GM10847 (cell line): ENCODE measurements around the gene CCNQ.

ENCODE experiments used
- POLR2A ChIP-seq: IDR thresholded peaks from 2 replicates; pipeline ENCODE4 v1.6.1; 2011; ENCODE audit not compliant: insufficient read length; ENCODE audit errors: extremely low read depth

CCNQ gene

GRCh38 chrX:153556767-153557166 is 42.2 kb downstream of the CCNQ start:
- no peak for TF ChIP-seq POLR2A

GRCh38 chrX:153554519-153555167 is 44.3 kb downstream of the CCNQ start:
- no peak for TF ChIP-seq POLR2A

GRCh38 chrX:153551135-153551534 is 47.8 kb downstream of the CCNQ start:
- TF ChIP-seq POLR2A, result no peak

- TF ChIP-seq POLR2A, result no peak
These were observed 49.1 kb downstream of the CCNQ start for GRCh38 chrX:153549807-153550206.

GRCh38 chrX:153549231-153549630 is 49.7 kb downstream of the CCNQ start:
- TF ChIP-seq POLR2A, result no peak

- TF ChIP-seq POLR2A, result no peak
These were observed 51.7 kb downstream of the CCNQ start for GRCh38 chrX:153547195-153547594.

- TF ChIP-seq POLR2A, result no peak
These were observed 52.6 kb downstream of the CCNQ start for GRCh38 chrX:153546386-153546785.

- TF ChIP-seq POLR2A, result no peak
These were observed 54.2 kb downstream of the CCNQ start for GRCh38 chrX:153544727-153545126.

GRCh38 chrX:153539979-153540358 is 59.0 kb downstream of the CCNQ start:
- no peak for TF ChIP-seq POLR2A

- TF ChIP-seq POLR2A, result no peak
These were observed 59.6 kb downstream of the CCNQ start for GRCh38 chrX:153539171-153539978.

GRCh38 chrX:153538424-153538823 is 60.5 kb downstream of the CCNQ start:
- TF ChIP-seq POLR2A, result no peak
